ENCODE results near the gene FNDC11. TPM values are rescaled to one million over a fixed set of nuclear protein-coding genes. Genes with fewer than 3 reads are reported as not detected.
A peak's percentile ranks its signal among the peaks of the same experiment; 100 is the strongest.
"Not testable (repeated sequence)": the region's sequence is repeated elsewhere in the genome, so short reads cannot be mapped to it uniquely, and the experiment has no call there.

Gene FNDC11
- total RNA-seq, 1 experiment from 2014 or later = not detected

GRCh38 chr20:63594043-63594561, 40.1 kb downstream of the FNDC11 start:
- H3K4me3 ChIP-seq = no peak overlapping the region
- no peaks in the 10 kb centered on the region for H3K9me3 ChIP-seq
- H3K36me3 ChIP-seq = peaks cover 77% of the 10 kb centered on the region
- peak; percentile 75 for DNase-seq
- H3K27me3 ChIP-seq = no peaks in the 10 kb centered on the region

DNA sequence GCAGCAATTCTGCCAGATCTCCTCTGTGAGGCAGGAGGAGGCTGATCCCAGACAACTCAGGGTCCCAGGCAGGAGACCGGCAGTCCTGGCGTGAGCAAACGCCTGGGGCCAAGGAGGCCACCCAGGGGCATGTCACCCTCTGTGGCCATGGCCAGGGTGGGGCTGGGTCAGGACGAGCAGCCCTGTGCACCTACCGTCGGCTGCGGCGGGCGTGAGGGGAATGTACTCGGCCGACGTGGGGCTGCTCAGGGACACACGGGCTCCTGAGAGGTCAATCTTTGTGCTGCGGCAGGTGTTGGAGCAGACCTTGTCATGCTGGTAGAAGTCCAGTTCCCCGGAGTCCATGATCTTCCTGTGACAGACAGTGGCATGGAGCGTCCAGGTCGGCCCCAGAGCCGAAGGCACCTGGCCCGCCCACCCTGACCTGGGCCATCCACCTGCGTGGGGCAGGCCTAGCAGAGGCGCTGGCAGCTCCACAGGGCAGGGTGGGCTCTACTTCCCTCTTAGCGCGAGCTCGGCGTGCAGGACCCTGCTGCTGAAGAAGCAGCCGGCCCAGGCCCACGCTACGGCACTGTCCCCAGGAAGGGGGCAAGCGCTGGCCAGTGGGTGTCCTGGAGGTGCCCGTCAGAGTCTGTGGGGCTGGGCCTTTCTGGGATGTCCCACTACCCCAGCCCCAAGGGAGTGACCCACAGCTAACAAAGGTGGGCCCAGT, 41.6 kb downstream of the FNDC11 start:
- H3K9me3 ChIP-seq = no peaks in the 10 kb centered on the region
- H3K4me3 ChIP-seq = no peak overlapping the region
- H3K27me3 ChIP-seq = no peaks in the 10 kb centered on the region
- H3K36me3 ChIP-seq = peaks cover 78% of the 10 kb centered on the region
- DNase-seq = no peak

- Histone ChIP-seq H3K9me3 (no peaks in the 10 kb centered on the region), H3K36me3 (peaks cover 79% of the 10 kb centered on the region), H3K4me3 (no peak overlapping the region), H3K27me3 (no peaks in the 10 kb centered on the region)
- no peak for DNase-seq
Observed at GRCh38 chr20:63596423-63596822, 42.5 kb downstream of the FNDC11 start.

GRCh38 chr20:63597651-63598478, 43.9 kb downstream of the FNDC11 start:
- Histone ChIP-seq H3K27me3 (no peaks in the 10 kb centered on the region), H3K4me3 (no peak overlapping the region), H3K9me3 (no peaks in the 10 kb centered on the region), H3K36me3 (peaks cover 78% of the 10 kb centered on the region)
- no peak for DNase-seq

- Histone ChIP-seq H3K9me3 (no peaks in the 10 kb centered on the region), H3K36me3 (peaks cover 78% of the 10 kb centered on the region), H3K27me3 (no peaks in the 10 kb centered on the region), H3K4me3 (no peak overlapping the region)
- no peak for DNase-seq
Observed at GRCh38 chr20:63598479-63599395, 44.8 kb downstream of the FNDC11 start.

DNA sequence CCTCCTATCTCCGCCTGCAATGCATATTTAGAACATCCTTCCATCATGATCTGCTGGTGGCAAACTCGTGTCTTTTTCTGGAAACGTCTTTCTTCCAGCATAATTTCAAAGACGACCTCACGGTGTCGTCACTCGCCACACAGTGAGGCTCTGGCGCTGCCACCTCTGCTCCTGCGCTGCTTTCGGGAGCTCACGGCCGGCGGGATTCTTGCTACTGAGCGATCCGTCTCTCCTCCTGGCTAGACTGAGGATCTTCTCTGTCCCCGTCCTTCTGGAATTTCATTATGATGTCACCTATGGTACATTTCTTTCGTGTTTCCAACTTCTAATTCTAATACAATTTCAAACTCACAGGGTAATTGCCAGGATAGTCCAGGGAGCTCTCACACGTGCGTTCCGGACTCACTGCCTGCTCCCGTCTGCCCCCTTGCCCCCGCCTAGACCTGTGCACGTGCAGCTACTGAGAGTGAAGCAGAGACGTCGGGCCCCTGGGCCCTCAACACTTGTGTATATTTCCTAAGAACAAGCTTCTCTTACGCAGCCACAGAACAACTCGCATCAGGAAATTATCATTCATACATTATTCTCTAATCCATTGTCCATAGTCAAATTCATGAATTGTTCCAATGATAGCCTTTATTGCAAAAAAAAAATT, 45.6 kb downstream of the FNDC11 start:
- DNase-seq = no peak
- H3K4me3 ChIP-seq = no peak overlapping the region
- H3K27me3 ChIP-seq = no peaks in the 10 kb centered on the region
- peaks cover 78% of the 10 kb centered on the region for H3K36me3 ChIP-seq
- H3K9me3 ChIP-seq = no peaks in the 10 kb centered on the region

DNA sequence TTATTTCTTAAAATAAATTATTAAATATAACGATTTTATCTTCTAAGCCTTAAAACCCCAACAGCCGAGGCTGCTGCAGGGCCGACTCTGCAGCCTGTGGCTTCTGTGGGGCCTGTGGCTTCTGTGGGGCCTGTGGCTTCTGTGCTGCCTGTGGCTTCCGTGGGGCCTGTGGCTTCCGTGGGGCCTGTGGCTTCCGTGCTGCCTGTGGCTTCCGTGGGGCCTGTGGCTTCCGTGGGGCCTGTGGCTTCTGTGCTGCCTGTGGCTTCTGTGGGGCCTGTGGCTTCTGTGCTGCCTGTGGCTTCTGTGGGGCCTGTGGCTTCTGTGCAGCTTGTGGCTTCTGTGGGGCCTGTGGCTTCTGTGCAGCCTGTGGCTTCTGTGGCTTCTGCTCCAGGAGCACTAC, 47.7 kb downstream of the FNDC11 start:
- H3K36me3 ChIP-seq = peaks cover 72% of the 10 kb centered on the region
- not testable (repeated sequence) for DNase-seq, H3K27me3 ChIP-seq, H3K9me3 ChIP-seq, H3K4me3 ChIP-seq

DNA sequence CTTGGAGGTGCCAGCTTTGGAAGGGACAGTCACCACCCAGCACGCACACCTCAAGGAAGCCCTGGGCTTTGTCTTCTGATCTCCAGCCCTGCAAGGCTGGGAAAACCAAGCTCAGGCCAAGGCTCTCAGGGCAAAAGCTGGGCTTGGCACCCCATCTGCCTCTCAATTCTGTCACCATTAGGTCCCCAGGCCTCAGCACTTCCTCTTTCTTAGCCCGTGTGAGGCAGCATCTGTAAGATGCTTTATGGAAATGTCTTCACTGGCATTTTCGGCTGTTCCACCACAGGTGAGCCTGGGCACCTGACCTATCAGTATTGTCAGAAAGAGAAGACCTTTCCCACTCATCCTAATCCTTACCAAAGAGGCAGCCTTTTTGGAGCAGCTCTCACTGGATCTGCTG, 48.4 kb downstream of the FNDC11 start:
- H3K36me3 ChIP-seq = peaks cover 70% of the 10 kb centered on the region
- H3K4me3 ChIP-seq = no peak overlapping the region
- H3K9me3 ChIP-seq = no peaks in the 10 kb centered on the region
- no peak for DNase-seq
- no peaks in the 10 kb centered on the region for H3K27me3 ChIP-seq

Other genes starting within 250 kb of the FNDC11 start
- gene CHRNA4, start 192.8 kb upstream of the FNDC11 start, total RNA-seq (2014; rRNA removed; shearing (Covaris generic); ENCODE audit: low replicate concordance) = not detected in 2 replicates
- 0.92 TPM in 1 of 2 replicates, not detected in the other for gene KCNQ2, start 81.5 kb upstream of the FNDC11 start, total RNA-seq (2014; rRNA removed; shearing (Covaris generic); ENCODE audit: low replicate concordance)
- 62.5 and 113 TPM in 2 replicates for gene EEF1A2, start 55.1 kb upstream of the FNDC11 start, total RNA-seq (2014; rRNA removed; shearing (Covaris generic); ENCODE audit: low replicate concordance)
- gene PPDPF, start 33.4 kb upstream of the FNDC11 start, total RNA-seq (2014; rRNA removed; shearing (Covaris generic); ENCODE audit: low replicate concordance) = 21.4 and 40.1 TPM in 2 replicates
- gene PTK6, start 16.8 kb upstream of the FNDC11 start, total RNA-seq (2014; rRNA removed; shearing (Covaris generic); ENCODE audit: low replicate concordance) = 0.23 and 8.0 TPM in 2 replicates
- not detected in 2 replicates for gene SRMS, start 6.4 kb upstream of the FNDC11 start, total RNA-seq (2014; rRNA removed; shearing (Covaris generic); ENCODE audit: low replicate concordance)
- 26.4 and 34.4 TPM in 2 replicates for gene HELZ2, start 20.1 kb downstream of the FNDC11 start, total RNA-seq (2014; rRNA removed; shearing (Covaris generic); ENCODE audit: low replicate concordance)
- gene GMEB2, start 72.9 kb downstream of the FNDC11 start, total RNA-seq (2014; rRNA removed; shearing (Covaris generic); ENCODE audit: low replicate concordance) = 27.7 and 33.2 TPM in 2 replicates
- gene STMN3, start 99.3 kb downstream of the FNDC11 start, total RNA-seq (2014; rRNA removed; shearing (Covaris generic); ENCODE audit: low replicate concordance) = 71.2 and 98.0 TPM in 2 replicates
- gene RTEL1, start 104.2 kb downstream of the FNDC11 start, total RNA-seq (2014; rRNA removed; shearing (Covaris generic); ENCODE audit: low replicate concordance) = 13.4 and 22.7 TPM in 2 replicates
- gene TNFRSF6B, start 142.5 kb downstream of the FNDC11 start, total RNA-seq (2014; rRNA removed; shearing (Covaris generic); ENCODE audit: low replicate concordance) = not detected in 2 replicates
- gene ARFRP1, start 153.8 kb downstream of the FNDC11 start, total RNA-seq (2014; rRNA removed; shearing (Covaris generic); ENCODE audit: low replicate concordance) = 39.5 and 66.1 TPM in 2 replicates
- 23.9 and 46.2 TPM in 2 replicates for gene ZGPAT, start 153.9 kb downstream of the FNDC11 start, total RNA-seq (2014; rRNA removed; shearing (Covaris generic); ENCODE audit: low replicate concordance)
- gene LIME1, start 182.5 kb downstream of the FNDC11 start, total RNA-seq (2014; rRNA removed; shearing (Covaris generic); ENCODE audit: low replicate concordance) = 2.8 and 5.7 TPM in 2 replicates
- gene SLC2A4RG, start 185.6 kb downstream of the FNDC11 start, total RNA-seq (2014; rRNA removed; shearing (Covaris generic); ENCODE audit: low replicate concordance) = 49.0 and 123 TPM in 2 replicates

Measured in MG63 (cell line).